Memory B cell (primary cell): ENCODE results near the gene RFX7.

Source experiments
- ATAC-seq: fragments of 150-1000 bp; cut with Tn5 transposase; 2 replicates; pipeline ENCODE4 v1.10.0; 2021; ENCODE audit warnings: low read depth, mild to moderate bottlenecking, moderate library complexity
- DNase-seq, 2 donors: peaks; one replicate each; pipeline ENCODE4 v3.0.0; 2022; ENCODE audit warnings: low spot score in 2 of 2
- H3K27ac Mint-ChIP-seq: one replicate; pipeline ENCODE4 v1.8.0; 2022; ENCODE audit warnings: mild to moderate bottlenecking, moderate library complexity, mixed read lengths
- H3K27me3 Mint-ChIP-seq: one replicate; pipeline ENCODE4 v1.8.0; 2022; ENCODE audit warnings: mixed read lengths
- H3K36me3 Mint-ChIP-seq: one replicate; pipeline ENCODE4 v1.8.0; 2022; ENCODE audit warnings: mild to moderate bottlenecking, mixed read lengths
- H3K4me1 Mint-ChIP-seq: one replicate; pipeline ENCODE4 v1.8.0; 2022; ENCODE audit warnings: mixed read lengths
- H3K4me3 Mint-ChIP-seq: one replicate; pipeline ENCODE4 v1.8.0; 2022; ENCODE audit warnings: mild to moderate bottlenecking, moderate library complexity, mixed read lengths
- H3K9me3 Mint-ChIP-seq: one replicate; pipeline ENCODE4 v1.8.0; 2022; ENCODE audit warnings: mixed read lengths

The RFX7 gene

GRCh38 chr15:56233549-56233948 lies 10.1 kb downstream of the RFX7 start:
- ATAC-seq (no peak), DNase-seq (no peak)
- Mint-ChIP-seq H3K9me3 (peaks cover 21% of the 10 kb centered on the region), H3K36me3 (peaks cover 51% of the 10 kb centered on the region), H3K27ac (peak overlapping the region; percentile 26), H3K4me3 (no peak overlapping the region), H3K4me1 (peaks cover 8% of the 10 kb centered on the region), H3K27me3 (no peaks in the 10 kb centered on the region)

- DNase-seq = no peak
- peaks cover 5% of the 10 kb centered on the region for H3K4me1 Mint-ChIP-seq
- H3K36me3 Mint-ChIP-seq = peaks cover 59% of the 10 kb centered on the region
- H3K4me3 Mint-ChIP-seq = no peak overlapping the region
- peaks cover 28% of the 10 kb centered on the region for H3K9me3 Mint-ChIP-seq
- no peaks in the 10 kb centered on the region for H3K27me3 Mint-ChIP-seq
- ATAC-seq = no peak
- H3K27ac Mint-ChIP-seq = peak overlapping the region; percentile 29
Measured at GRCh38 chr15:56232058-56232457, 11.6 kb downstream of the RFX7 start.

GRCh38 chr15:56228854-56229253 lies 14.8 kb downstream of the RFX7 start:
- peaks cover 57% of the 10 kb centered on the region for H3K36me3 Mint-ChIP-seq
- H3K4me3 Mint-ChIP-seq = no peak overlapping the region

GRCh38 chr15:56228352-56228751 lies 15.3 kb downstream of the RFX7 start:
- peaks cover 21% of the 10 kb centered on the region for H3K9me3 Mint-ChIP-seq
- no peak for DNase-seq
- no peak overlapping the region for H3K27ac Mint-ChIP-seq
- H3K36me3 Mint-ChIP-seq = peaks cover 52% of the 10 kb centered on the region
- peaks cover 2% of the 10 kb centered on the region for H3K4me1 Mint-ChIP-seq
- no peaks in the 10 kb centered on the region for H3K27me3 Mint-ChIP-seq
- H3K4me3 Mint-ChIP-seq = no peak overlapping the region
- ATAC-seq = no peak

More at GRCh38 chr15:56228854-56229253, 14.8 kb downstream of the RFX7 start:
- Mint-ChIP-seq H3K27me3 (no peaks in the 10 kb centered on the region), H3K4me1 (peaks cover 2% of the 10 kb centered on the region), H3K27ac (no peak overlapping the region), H3K9me3 (peaks cover 24% of the 10 kb centered on the region)
- no peak for DNase-seq
- no peak for ATAC-seq

- H3K27me3 Mint-ChIP-seq = no peaks in the 10 kb centered on the region
- peaks cover 2% of the 10 kb centered on the region for H3K4me1 Mint-ChIP-seq
- H3K9me3 Mint-ChIP-seq = peaks cover 15% of the 10 kb centered on the region
- DNase-seq (no peak), ATAC-seq (no peak)
- peaks cover 51% of the 10 kb centered on the region for H3K36me3 Mint-ChIP-seq
- H3K27ac Mint-ChIP-seq = no peak overlapping the region
- no peak overlapping the region for H3K4me3 Mint-ChIP-seq
Measured at GRCh38 chr15:56227780-56228179, 15.9 kb downstream of the RFX7 start.

- peaks cover 50% of the 10 kb centered on the region for H3K36me3 Mint-ChIP-seq
Measured at GRCh38 chr15:56227306-56227705, 16.4 kb downstream of the RFX7 start.

GRCh38 chr15:56225520-56225919 lies 18.2 kb downstream of the RFX7 start:
- Mint-ChIP-seq H3K27me3 (no peaks in the 10 kb centered on the region), H3K4me1 (peaks cover 2% of the 10 kb centered on the region), H3K9me3 (peaks cover 18% of the 10 kb centered on the region), H3K36me3 (peaks cover 41% of the 10 kb centered on the region), H3K27ac (no peak overlapping the region), H3K4me3 (no peak overlapping the region)
- DNase-seq (no peak), ATAC-seq (no peak)

More at GRCh38 chr15:56227306-56227705, 16.4 kb downstream of the RFX7 start:
- ATAC-seq (no peak), DNase-seq (no peak)
- H3K27me3 Mint-ChIP-seq = no peaks in the 10 kb centered on the region
- H3K27ac Mint-ChIP-seq = no peak overlapping the region
- H3K9me3 Mint-ChIP-seq = peaks cover 17% of the 10 kb centered on the region
- no peak overlapping the region for H3K4me3 Mint-ChIP-seq
- H3K4me1 Mint-ChIP-seq = peaks cover 2% of the 10 kb centered on the region

GRCh38 chr15:56222302-56222701 lies 21.4 kb downstream of the RFX7 start:
- peaks cover 35% of the 10 kb centered on the region for H3K36me3 Mint-ChIP-seq
- H3K4me3 Mint-ChIP-seq = no peak overlapping the region
- peaks cover 14% of the 10 kb centered on the region for H3K9me3 Mint-ChIP-seq
- no peaks in the 10 kb centered on the region for H3K27me3 Mint-ChIP-seq
- no peak for DNase-seq
- H3K27ac Mint-ChIP-seq = no peak overlapping the region
- no peak for ATAC-seq
- peaks cover 8% of the 10 kb centered on the region for H3K4me1 Mint-ChIP-seq

GRCh38 chr15:56217341-56217740 lies 26.3 kb downstream of the RFX7 start:
- Mint-ChIP-seq H3K4me3 (no peak overlapping the region), H3K9me3 (peaks cover 19% of the 10 kb centered on the region), H3K36me3 (peaks cover 36% of the 10 kb centered on the region), H3K27me3 (no peaks in the 10 kb centered on the region), H3K27ac (peak overlapping the region; percentile 78), H3K4me1 (peaks cover 11% of the 10 kb centered on the region)
- no peak for ATAC-seq
- DNase-seq = no peak

- Mint-ChIP-seq H3K4me1 (peaks cover 23% of the 10 kb centered on the region), H3K27me3 (no peaks in the 10 kb centered on the region), H3K36me3 (peaks cover 45% of the 10 kb centered on the region), H3K4me3 (no peak overlapping the region), H3K27ac (no peak overlapping the region), H3K9me3 (peaks cover 23% of the 10 kb centered on the region)
- DNase-seq (no peak), ATAC-seq (no peak)
Measured at GRCh38 chr15:56215769-56216168, 27.9 kb downstream of the RFX7 start.

- H3K4me1 Mint-ChIP-seq = peaks cover 45% of the 10 kb centered on the region
- peaks cover 15% of the 10 kb centered on the region for H3K9me3 Mint-ChIP-seq
- ATAC-seq (no peak), DNase-seq (no peak)
- H3K4me3 Mint-ChIP-seq = no peak overlapping the region
- H3K27me3 Mint-ChIP-seq = no peaks in the 10 kb centered on the region
- H3K27ac Mint-ChIP-seq = peak overlapping the region; percentile 45
- peaks cover 39% of the 10 kb centered on the region for H3K36me3 Mint-ChIP-seq
Measured at GRCh38 chr15:56211960-56212550, 31.6 kb downstream of the RFX7 start.

GRCh38 chr15:56211064-56211463 lies 32.6 kb downstream of the RFX7 start:
- H3K27me3 Mint-ChIP-seq = no peaks in the 10 kb centered on the region
- H3K36me3 Mint-ChIP-seq = peaks cover 37% of the 10 kb centered on the region
- H3K4me3 Mint-ChIP-seq = no peak overlapping the region
- DNase-seq (no peak), ATAC-seq (no peak)
- H3K9me3 Mint-ChIP-seq = peaks cover 15% of the 10 kb centered on the region
- H3K4me1 Mint-ChIP-seq = peaks cover 55% of the 10 kb centered on the region
- H3K27ac Mint-ChIP-seq = no peak overlapping the region

- H3K27ac Mint-ChIP-seq = peak overlapping the region; percentile 89
- DNase-seq = no peak
- H3K4me1 Mint-ChIP-seq = peaks cover 75% of the 10 kb centered on the region
- H3K27me3 Mint-ChIP-seq = no peaks in the 10 kb centered on the region
- no peak for ATAC-seq
- peak overlapping the region; percentile 58 for H3K4me3 Mint-ChIP-seq
- peaks cover 13% of the 10 kb centered on the region for H3K9me3 Mint-ChIP-seq
- peaks cover 29% of the 10 kb centered on the region for H3K36me3 Mint-ChIP-seq
Measured at GRCh38 chr15:56208641-56209155, 35.0 kb downstream of the RFX7 start.

- peaks cover 26% of the 10 kb centered on the region for H3K36me3 Mint-ChIP-seq
- H3K4me1 Mint-ChIP-seq = peaks cover 76% of the 10 kb centered on the region
- ATAC-seq (no peak), DNase-seq (no peak)
- H3K27me3 Mint-ChIP-seq = no peaks in the 10 kb centered on the region
- peak overlapping the region; percentile 89 for H3K27ac Mint-ChIP-seq
- peak overlapping the region; percentile 58 for H3K4me3 Mint-ChIP-seq
- H3K9me3 Mint-ChIP-seq = peaks cover 12% of the 10 kb centered on the region
Measured at GRCh38 chr15:56208185-56208584, 35.5 kb downstream of the RFX7 start.

- H3K27ac Mint-ChIP-seq = peak overlapping the region; percentile 89
- H3K4me3 Mint-ChIP-seq = peak overlapping the region; percentile 58
- peaks cover 24% of the 10 kb centered on the region for H3K36me3 Mint-ChIP-seq
- peaks cover 80% of the 10 kb centered on the region for H3K4me1 Mint-ChIP-seq
- ATAC-seq (peak; percentile 38), DNase-seq (no peak)
- H3K9me3 Mint-ChIP-seq = peaks cover 12% of the 10 kb centered on the region
- H3K27me3 Mint-ChIP-seq = no peaks in the 10 kb centered on the region
Measured at GRCh38 chr15:56207711-56208110, 36.0 kb downstream of the RFX7 start.
